Endothelial cell (in vitro differentiated cells): ENCODE data around the gene CIP2A. TPM values are rescaled to one million over a fixed set of nuclear protein-coding genes. Genes with fewer than 3 reads are reported as not detected.

Experiments
- DNase-seq: peaks from one replicate; pipeline ENCODE4 v3.0.0; 2021; ENCODE audit warnings: low spot score
- H3K27ac Mint-ChIP-seq: one replicate; pipeline ENCODE4 v1.8.0; 2021; ENCODE audit warnings: mixed read lengths, inconsistent platforms; ENCODE audit not compliant: unreplicated experiment
- H3K27me3 Mint-ChIP-seq: one replicate; pipeline ENCODE4 v1.8.0; 2021; ENCODE audit warnings: mild to moderate bottlenecking, moderate library complexity, mixed read lengths, inconsistent platforms; ENCODE audit not compliant: unreplicated experiment
- H3K36me3 Mint-ChIP-seq: one replicate; pipeline ENCODE4 v1.8.0; 2021; ENCODE audit warnings: mild to moderate bottlenecking, low read depth, mixed read lengths, inconsistent platforms; ENCODE audit not compliant: unreplicated experiment
- H3K4me1 Mint-ChIP-seq: one replicate; pipeline ENCODE4 v1.8.0; 2021; ENCODE audit warnings: mild to moderate bottlenecking, mixed read lengths, inconsistent platforms; ENCODE audit not compliant: unreplicated experiment
- H3K4me3 Mint-ChIP-seq: one replicate; pipeline ENCODE4 v1.8.0; 2021; ENCODE audit warnings: mild to moderate bottlenecking, mixed read lengths, inconsistent platforms; ENCODE audit not compliant: unreplicated experiment
- H3K9me3 Mint-ChIP-seq: one replicate; pipeline ENCODE4 v1.8.0; 2021; ENCODE audit warnings: mixed read lengths, inconsistent platforms; ENCODE audit not compliant: unreplicated experiment
- CTCF ChIP-seq: fragments of 200-600 bp; sonication (generic); IDR thresholded peaks from one replicate; pipeline ENCODE4 v1.5.0; 2021; ENCODE audit warnings: antibody characterized with exemption; ENCODE audit not compliant: unreplicated experiment
- total RNA-seq: library from RNA; stranded (reverse); fragmentation: NEBNext Ultra II Directional; extraction: Animal tissue kit (Norgen Biotek cat#: 25700); gene quantifications from one replicate; pipeline ENCODE4 v1.2.1, GENCODE V29; 2021; ENCODE audit not compliant: unreplicated experiment

Gene CIP2A
- total RNA-seq, 1 donor from 2014 or later: 13.3 TPM

GRCh38 chr3:108503722-108504121 lies 85.5 kb downstream of the CIP2A start:
- Mint-ChIP-seq H3K4me3 (no peak overlapping the region), H3K4me1 (no peaks in the 10 kb centered on the region), H3K27me3 (no peaks in the 10 kb centered on the region), H3K9me3 (no peaks in the 10 kb centered on the region), H3K36me3 (no peaks in the 10 kb centered on the region), H3K27ac (no peak overlapping the region)
- no peak for TF ChIP-seq CTCF
- DNase-seq: no peak

GRCh38 chr3:108501535-108501934 lies 87.7 kb downstream of the CIP2A start:
- H3K9me3 Mint-ChIP-seq: no peaks in the 10 kb centered on the region
- no peak for DNase-seq
- H3K27me3 Mint-ChIP-seq: no peaks in the 10 kb centered on the region
- no peak overlapping the region for H3K27ac Mint-ChIP-seq
- H3K4me1 Mint-ChIP-seq: no peaks in the 10 kb centered on the region
- TF ChIP-seq CTCF: no peak
- H3K4me3 Mint-ChIP-seq: no peak overlapping the region
- no peaks in the 10 kb centered on the region for H3K36me3 Mint-ChIP-seq

- H3K27me3 Mint-ChIP-seq: no peaks in the 10 kb centered on the region
- H3K4me1 Mint-ChIP-seq: no peaks in the 10 kb centered on the region
- no peaks in the 10 kb centered on the region for H3K36me3 Mint-ChIP-seq
- DNase-seq: no peak
- H3K27ac Mint-ChIP-seq: no peak overlapping the region
- TF ChIP-seq CTCF: no peak
- H3K9me3 Mint-ChIP-seq: no peaks in the 10 kb centered on the region
- no peak overlapping the region for H3K4me3 Mint-ChIP-seq
Observed at GRCh38 chr3:108500728-108501127, 88.5 kb downstream of the CIP2A start.

Other genes starting within 250 kb of the CIP2A start
- 0.23 TPM for gene MYH15, start 78.8 kb downstream of the CIP2A start, total RNA-seq
- 16.0 TPM for gene DZIP3, start 284 bp upstream of the CIP2A start, total RNA-seq
- not detected for gene RETNLB, start 168.0 kb upstream of the CIP2A start, total RNA-seq
- gene TRAT1, start 233.3 kb upstream of the CIP2A start, total RNA-seq: 0.51 TPM